NCI-H146 treated with DMSO at 0.1 percent for 48 hours (cell line): ENCODE data around the gene MESP2.

Experiments
- DNase-seq: peaks from one replicate; lab custom pipeline; 2025; ENCODE audit not compliant: unreplicated experiment; lab: John Stamatoyannopoulos, UW

MESP2 gene

GRCh38 chr15:89776274-89777072 lies at the start of gene MESP2:
Gene MESP2, plus strand, starts transcription at chr15:89776332. Its CDS starts 26 bp downstream, at chr15:89776358.
- peak; percentile 24 for DNase-seq

- no peak for DNase-seq
Measured at GRCh38 chr15:89728254-89728653, 47.9 kb upstream of the MESP2 start.

- no peak for DNase-seq
Measured at GRCh38 chr15:89731275-89731674, 44.9 kb upstream of the MESP2 start.

GRCh38 chr15:89732451-89733172 lies 43.5 kb upstream of the MESP2 start:
- no peak for DNase-seq

- no peak for DNase-seq
Measured at GRCh38 chr15:89735773-89736172, 40.4 kb upstream of the MESP2 start.

- peak; percentile 43 for DNase-seq
Measured at GRCh38 chr15:89740137-89740536, 36.0 kb upstream of the MESP2 start.

GRCh38 chr15:89743011-89743410 lies 33.1 kb upstream of the MESP2 start:
- DNase-seq: no peak

GRCh38 chr15:89743594-89743993 lies 32.5 kb upstream of the MESP2 start:
- DNase-seq: no peak

- no peak for DNase-seq
Measured at GRCh38 chr15:89745131-89745530, 31.0 kb upstream of the MESP2 start.

GRCh38 chr15:89745768-89746167 lies 30.4 kb upstream of the MESP2 start:
- DNase-seq: no peak

GRCh38 chr15:89746386-89746780 lies 29.7 kb upstream of the MESP2 start:
- DNase-seq: no peak

- no peak for DNase-seq
Measured at GRCh38 chr15:89747708-89748682, 28.1 kb upstream of the MESP2 start.

GRCh38 chr15:89749054-89749453 lies 27.1 kb upstream of the MESP2 start:
- DNase-seq: no peak

- no peak for DNase-seq
Measured at GRCh38 chr15:89749526-89749925, 26.6 kb upstream of the MESP2 start.

GRCh38 chr15:89749951-89750559 lies 26.1 kb upstream of the MESP2 start:
- DNase-seq: no peak

GRCh38 chr15:89750560-89751542 lies 25.3 kb upstream of the MESP2 start, which contains the start of gene MESP1:
Gene MESP1, minus strand, starts transcription at chr15:89751249. Its CDS starts 18 bp downstream, at chr15:89751231.
- DNase-seq: peak; percentile 70

- DNase-seq: no peak
Measured at GRCh38 chr15:89751748-89752147, 24.4 kb upstream of the MESP2 start.

- no peak for DNase-seq
Measured at GRCh38 chr15:89753855-89754254, 22.3 kb upstream of the MESP2 start.

GRCh38 chr15:89754361-89755154 lies 21.6 kb upstream of the MESP2 start:
- DNase-seq: no peak
